Keratinocyte (primary cell): Measurements from ENCODE around the gene SMCHD1. TPM values are rescaled to one million over a fixed set of nuclear protein-coding genes. Genes with fewer than 3 reads are reported as not detected.

ENCODE experiments used
- DNase-seq: peaks from one replicate; pipeline ENCODE4 v3.0.0-alpha.2; 2011; ENCODE audit warnings: low read depth, missing footprints, low spot score
- FAIRE-seq: peaks from 2 replicates; lab custom pipeline; 2011; peaks lifted over from hg19 to GRCh38; lab: Jason Lieb, UNC
- H2AFZ ChIP-seq: 2 replicates; pipeline ENCODE4 v1.6.0; 2012; ENCODE audit warnings: low read length, control low read depth, inconsistent platforms; ENCODE audit not compliant: control insufficient read depth
- H3K27ac ChIP-seq: 2 replicates; pipeline ENCODE4 v1.5.1; 2011; ENCODE audit warnings: low read length; ENCODE audit not compliant: control insufficient read depth, insufficient read depth
- H3K27me3 ChIP-seq: 3 replicates; pipeline ENCODE4 v1.6.0; 2011; ENCODE audit warnings: low read length; ENCODE audit not compliant: control insufficient read depth, insufficient read depth; ENCODE audit errors: extremely low read depth
- H3K36me3 ChIP-seq, 2 experiments: 2 replicates in 1 of 2; 3 replicates in 1 of 2; pipeline ENCODE4 v1.5.1; 2011; ENCODE audit warnings: low read length in 2 of 2, mild to moderate bottlenecking in 1 of 2; ENCODE audit not compliant: control insufficient read depth in 2 of 2, insufficient read depth in 2 of 2; ENCODE audit errors: extremely low read depth in 1 of 2
- H3K4me1 ChIP-seq: 3 replicates; pipeline ENCODE4 v1.5.1; 2011; ENCODE audit warnings: low read length; ENCODE audit not compliant: control insufficient read depth, insufficient read depth; ENCODE audit errors: extremely low read depth
- H3K4me2 ChIP-seq: 3 replicates; pipeline ENCODE4 v1.6.0; 2011; ENCODE audit warnings: low read depth, low read length; ENCODE audit not compliant: control insufficient read depth, insufficient read depth; ENCODE audit errors: extremely low read depth
- H3K4me3 ChIP-seq, 3 experiments: fragments of 200-600 bp in 1 of 3; sonication (generic) in 1 of 3; 2 replicates in 2 of 3; 3 replicates in 1 of 3; pipeline ENCODE4 v1.5.1; 2011 to 2016; ENCODE audit warnings: low read length in 3 of 3, mild to moderate bottlenecking in 3 of 3, control low read depth in 2 of 3, inconsistent platforms in 1 of 3, low read depth in 1 of 3, mixed read lengths in 1 of 3, mixed run types in 1 of 3, moderate library complexity in 1 of 3; ENCODE audit not compliant: control insufficient read depth in 2 of 3, insufficient read depth in 2 of 3; ENCODE audit errors: extremely low read depth in 1 of 3
- H3K79me2 ChIP-seq: 2 replicates; pipeline ENCODE4 v1.6.0; 2012; ENCODE audit warnings: low read length; ENCODE audit not compliant: control insufficient read depth, insufficient read depth
- H3K9ac ChIP-seq: 3 replicates; pipeline ENCODE4 v1.6.0; 2011; ENCODE audit warnings: low read length; ENCODE audit not compliant: control insufficient read depth, insufficient read depth; ENCODE audit errors: extremely low read depth
- H3K9me1 ChIP-seq: 3 replicates; pipeline ENCODE4 v1.6.0; 2011; ENCODE audit warnings: low read length; ENCODE audit not compliant: control insufficient read depth, insufficient read depth; ENCODE audit errors: extremely low read depth
- H3K9me3 ChIP-seq: 2 replicates; pipeline ENCODE4 v1.5.1; 2012; ENCODE audit warnings: low read depth, low read length; ENCODE audit not compliant: control insufficient read depth
- H4K20me1 ChIP-seq: 3 replicates; pipeline ENCODE4 v1.6.0; 2011; ENCODE audit warnings: low read length; ENCODE audit not compliant: control insufficient read depth, insufficient read depth; ENCODE audit errors: extremely low read depth
- CTCF ChIP-seq, 3 experiments: IDR thresholded peaks in 1 of 3; conservative IDR thresholded peaks in 1 of 3; optimal IDR thresholded peaks in 1 of 3; 2 replicates in 2 of 3; 3 replicates in 1 of 3; pipeline versions ENCODE3 to v1.5.1; 2011; ENCODE audit warnings: low read length in 3 of 3, mild to moderate bottlenecking in 3 of 3, moderate library complexity in 2 of 3, control low read depth in 1 of 3, inconsistent platforms in 1 of 3; ENCODE audit not compliant: insufficient read depth in 2 of 3; ENCODE audit errors: extremely low read depth in 1 of 3
- EZH2 ChIP-seq: IDR thresholded peaks from one replicate; pipeline ENCODE4 v1.6.1; 2012; ENCODE audit warnings: inconsistent platforms, mild to moderate bottlenecking, low read length, moderate library complexity
- dilution Hi-C: fragments of 300-500 bp; cut with MboI; formaldehyde crosslinking; loops from one replicate; pipeline ENCODE4 v1.7.0; 2020; ENCODE audit warnings: low sequenced_read_pairs; ENCODE audit not compliant: extremely low pct_ligation_motif_present
- polyA plus RNA-seq, 5 experiments: library from polyadenylated mRNA; depleted of rRNA in 3 of 5; stranded (reverse) in 3 of 5; stranded (forward) in 1 of 5; unstranded in 1 of 5; fragments of >200 nt; gene quantifications; 1 replicate in 1 of 5; 2 replicates in 3 of 5; 3 replicates in 1 of 5; pipeline versions ENCODE4 v1.2.1 to v1.2.3, GENCODE V29; 2011 to 2012; ENCODE audit warnings: missing spikeins in 2 of 5, low read depth in 1 of 5, low replicate concordance in 1 of 5

SMCHD1 gene
- polyA plus RNA-seq, 1 donor (not counting 4 experiments of a cell fraction or from before 2014, with no cell fraction given): 18.5 TPM

- H3K4me1 ChIP-seq: peaks cover 10% of the 10 kb centered on the region
- no peaks in the 10 kb centered on the region for H4K20me1 ChIP-seq
- no peak for DNase-seq
- no peaks in the 10 kb centered on the region for H3K9me3 ChIP-seq
- no peak overlapping the region for H3K9ac ChIP-seq
- no peak overlapping the region for H2AFZ ChIP-seq
- H3K4me2 ChIP-seq: no peak overlapping the region
- H3K36me3 ChIP-seq: peaks cover under 1 to 6% of the 10 kb centered on the region in 2 experiments
- H3K79me2 ChIP-seq: peaks cover 74% of the 10 kb centered on the region
- no peak overlapping the region for H3K4me3 ChIP-seq
- H3K27me3 ChIP-seq: no peaks in the 10 kb centered on the region
- no peak for TF ChIP-seq EZH2
- no peak for TF ChIP-seq CTCF (optimal IDR thresholded peaks at IDR 0.05 in 1 of 3, IDR thresholded peaks at IDR 0.05 in 1 of 3, conservative IDR thresholded peaks at IDR 0.05 in 1 of 3; ENCODE audit: extremely low read depth in 1 of 3, insufficient read depth in 2 of 3, low read length in 3 of 3)
- no peaks in the 10 kb centered on the region for H3K9me1 ChIP-seq
- no peak for FAIRE-seq
- dilution Hi-C loops: no loop called here
- H3K27ac ChIP-seq: no peak overlapping the region
Observed at GRCh38 chr18:2662990-2663389, 7.5 kb downstream of the SMCHD1 start.

- H3K4me1 ChIP-seq: no peaks in the 10 kb centered on the region
- TF ChIP-seq CTCF (optimal IDR thresholded peaks at IDR 0.05 in 1 of 3, IDR thresholded peaks at IDR 0.05 in 1 of 3, conservative IDR thresholded peaks at IDR 0.05 in 1 of 3; ENCODE audit: extremely low read depth in 1 of 3, insufficient read depth in 2 of 3, low read length in 3 of 3) (no peak), EZH2 (no peak)
- H3K4me3 ChIP-seq: no peak overlapping the region
- H3K9me1 ChIP-seq: no peaks in the 10 kb centered on the region
- H3K36me3 ChIP-seq: peaks cover 8% of the 10 kb centered on the region in 2 experiments
- H4K20me1 ChIP-seq: no peaks in the 10 kb centered on the region
- no peaks in the 10 kb centered on the region for H3K27me3 ChIP-seq
- no peak overlapping the region for H2AFZ ChIP-seq
- DNase-seq: no peak
- H3K4me2 ChIP-seq: no peak overlapping the region
- no peaks in the 10 kb centered on the region for H3K9me3 ChIP-seq
- dilution Hi-C loops: no loop called here
- FAIRE-seq: no peak
- no peaks in the 10 kb centered on the region for H3K79me2 ChIP-seq
- H3K27ac ChIP-seq: no peak overlapping the region
- no peak overlapping the region for H3K9ac ChIP-seq
Observed at GRCh38 chr18:2672410-2672809, 16.9 kb downstream of the SMCHD1 start.
